HG03520 (cell line): ENCODE results near the gene ARRDC5.
"Not testable (repeated sequence)": the region's sequence is repeated elsewhere in the genome, so short reads cannot be mapped to it uniquely, and the experiment has no call there.

ENCODE experiments used
- ATAC-seq: cut with Tn5 transposase; IDR thresholded peaks from one replicate; pipeline ENCODE4 v1.9.1; 2021; ENCODE audit warnings: mild to moderate bottlenecking, moderate library complexity; ENCODE audit not compliant: unreplicated experiment

Gene ARRDC5

DNA sequence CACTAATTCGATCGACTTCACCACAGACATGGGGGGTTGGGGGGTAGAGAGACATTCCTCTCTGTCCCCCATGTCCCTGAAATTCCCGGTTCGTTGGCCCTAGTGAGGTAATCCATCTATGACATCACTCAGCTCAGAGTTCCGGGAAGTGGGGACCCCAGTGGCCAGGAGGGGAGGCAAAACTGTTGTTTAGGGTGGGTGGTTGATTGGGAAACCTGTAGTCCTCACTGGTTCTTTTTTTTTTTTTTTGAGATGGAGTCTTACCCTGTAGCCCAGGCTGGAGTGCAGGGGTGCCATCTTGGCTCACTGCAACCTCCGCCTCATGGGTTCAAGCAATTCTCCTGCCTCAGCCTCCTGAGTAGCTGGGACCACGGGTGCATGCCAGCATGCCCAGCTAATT is at the start of gene ARRDC5:
TSS of gene ARRDC5 (minus strand) at position 101 of the 400 bp plus-strand sequence. CDS start at position 30, 71 bp downstream.
- no peak for ATAC-seq

DNA sequence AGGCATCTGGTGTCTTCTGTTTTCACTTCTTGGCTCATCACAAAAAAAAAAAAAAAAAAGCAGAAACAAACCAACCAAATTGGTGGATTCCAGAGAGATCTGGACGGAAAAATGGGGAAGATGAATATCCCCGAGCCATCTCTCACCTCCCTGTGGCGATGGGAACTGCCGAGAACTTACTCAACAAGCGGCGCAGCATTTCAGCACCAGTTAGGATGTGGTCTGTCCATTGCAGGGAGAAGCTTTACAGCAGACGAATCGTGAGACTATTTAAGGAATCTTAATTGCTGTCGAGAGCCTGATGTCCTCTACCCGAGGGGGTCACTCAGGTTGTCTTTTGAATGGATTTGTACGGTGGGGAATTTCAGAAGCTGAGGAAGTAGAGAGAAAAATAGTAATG is 49.0 kb upstream of the ARRDC5 start:
- no peak for ATAC-seq

DNA sequence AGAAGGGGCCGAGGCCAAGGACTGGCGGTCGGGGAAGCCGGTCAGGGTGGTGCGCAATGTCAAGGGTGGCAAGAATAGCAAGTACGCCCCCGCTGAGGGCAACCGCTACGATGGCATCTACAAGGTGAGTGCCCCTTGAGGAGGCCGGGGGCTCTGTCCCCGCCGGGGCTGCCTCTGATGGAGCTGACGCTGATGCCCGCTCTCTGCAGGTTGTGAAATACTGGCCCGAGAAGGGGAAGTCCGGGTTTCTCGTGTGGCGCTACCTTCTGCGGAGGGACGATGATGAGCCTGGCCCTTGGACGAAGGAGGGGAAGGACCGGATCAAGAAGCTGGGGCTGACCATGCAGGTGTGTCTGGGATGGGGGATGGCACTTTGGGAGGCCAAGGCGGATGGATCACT is 48.0 kb upstream of the ARRDC5 start:
- ATAC-seq: not testable (repeated sequence)

DNA sequence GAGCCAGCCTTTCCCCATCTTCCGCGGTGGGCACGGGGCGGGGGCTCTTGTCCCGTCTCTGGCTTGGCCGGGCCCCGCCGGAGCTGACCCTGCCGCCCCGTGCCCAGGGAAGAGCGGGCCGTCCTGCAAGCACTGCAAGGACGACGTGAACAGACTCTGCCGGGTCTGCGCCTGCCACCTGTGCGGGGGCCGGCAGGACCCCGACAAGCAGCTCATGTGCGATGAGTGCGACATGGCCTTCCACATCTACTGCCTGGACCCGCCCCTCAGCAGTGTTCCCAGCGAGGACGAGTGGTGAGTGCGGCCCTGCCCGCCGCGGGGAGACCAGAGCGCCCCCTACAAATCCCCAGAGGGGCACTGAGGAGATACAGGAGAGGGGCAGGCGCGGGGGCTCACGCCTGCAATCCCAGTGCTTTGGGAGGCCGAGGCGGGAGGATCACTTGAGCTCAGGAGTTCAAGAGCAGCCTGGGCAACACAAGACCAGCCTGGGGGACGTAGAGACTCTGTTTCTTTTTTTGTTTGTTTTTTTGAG is 39.0 kb upstream of the ARRDC5 start:
- not testable (repeated sequence) for ATAC-seq

DNA sequence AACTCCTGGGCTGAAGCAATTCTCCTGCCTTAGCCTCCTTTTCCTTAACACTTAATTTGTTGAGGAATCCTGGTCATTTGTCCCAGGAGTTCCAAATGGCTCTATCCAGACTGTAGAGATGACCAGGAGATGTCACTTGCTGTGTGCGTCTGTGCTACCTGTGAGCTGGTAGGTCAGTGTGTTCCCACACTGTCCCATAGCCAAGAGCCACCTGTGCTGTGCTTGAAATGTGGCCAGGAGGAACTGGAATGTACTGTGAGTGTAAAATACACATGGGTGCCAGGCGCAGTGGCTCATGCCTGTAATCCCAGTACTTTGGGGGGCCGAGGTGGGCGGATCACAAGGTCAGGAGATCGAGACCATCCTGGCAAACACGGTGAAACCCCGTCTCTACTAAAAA is 36.8 kb upstream of the ARRDC5 start:
- no peak for ATAC-seq

DNA sequence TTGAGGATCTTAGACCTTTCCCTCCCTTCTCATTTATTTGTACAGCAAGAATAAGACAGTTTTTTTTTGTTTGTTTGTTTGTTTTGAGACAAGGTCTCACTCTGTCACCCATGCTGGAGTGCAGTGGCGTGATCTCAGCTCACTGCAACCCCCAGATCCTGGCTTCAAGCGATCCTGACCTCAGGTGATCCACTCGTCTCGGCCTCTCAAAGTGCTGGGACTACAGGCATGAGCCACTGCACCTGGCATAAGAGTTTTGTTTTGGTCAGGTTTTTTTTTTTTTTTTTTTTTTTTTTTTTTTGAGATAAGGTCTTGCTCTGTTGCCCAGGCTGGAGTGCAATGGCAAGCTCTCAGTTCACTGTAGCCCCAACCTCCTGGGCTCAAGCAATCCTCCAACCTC is 35.8 kb upstream of the ARRDC5 start:
- ATAC-seq: not testable (repeated sequence)

DNA sequence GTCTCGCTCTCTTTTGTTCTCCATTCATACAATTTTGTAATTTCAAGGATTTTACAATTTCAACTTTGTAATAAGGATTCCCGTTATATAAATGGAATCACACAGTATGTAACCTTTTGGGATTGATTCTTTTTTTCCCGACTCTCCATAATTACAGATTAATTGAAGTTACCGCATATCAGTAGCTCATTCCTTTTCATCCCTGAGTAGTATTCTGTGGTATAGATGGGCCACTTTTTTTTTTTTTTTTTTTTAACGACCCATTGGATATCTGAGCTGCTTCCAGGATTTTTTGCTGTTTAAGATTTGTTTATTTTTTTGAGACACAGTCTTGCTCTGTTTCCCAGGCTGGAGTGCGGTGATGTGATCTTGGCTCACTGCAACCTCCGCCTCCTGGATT is 34.4 kb upstream of the ARRDC5 start:
- ATAC-seq: no peak

DNA sequence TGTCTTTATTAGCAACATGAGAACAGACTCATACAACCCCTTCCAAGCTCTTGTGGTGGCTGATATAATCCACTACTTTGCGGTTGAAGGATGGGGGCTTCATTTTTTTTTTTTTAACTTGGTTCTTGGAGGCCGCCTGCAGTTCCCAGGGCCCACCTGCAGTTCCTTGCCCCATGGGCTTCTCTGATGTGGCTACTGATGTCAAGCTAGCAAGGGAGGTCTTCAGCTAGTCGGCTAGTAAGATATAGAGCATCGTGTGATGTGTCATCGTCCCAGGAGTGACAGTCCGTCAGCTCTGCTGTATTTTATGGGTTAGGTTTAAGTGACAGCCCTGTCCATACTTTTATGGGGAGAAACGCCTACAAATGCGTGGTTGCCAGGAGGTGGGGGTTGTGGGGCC is 32.7 kb upstream of the ARRDC5 start:
- no peak for ATAC-seq

DNA sequence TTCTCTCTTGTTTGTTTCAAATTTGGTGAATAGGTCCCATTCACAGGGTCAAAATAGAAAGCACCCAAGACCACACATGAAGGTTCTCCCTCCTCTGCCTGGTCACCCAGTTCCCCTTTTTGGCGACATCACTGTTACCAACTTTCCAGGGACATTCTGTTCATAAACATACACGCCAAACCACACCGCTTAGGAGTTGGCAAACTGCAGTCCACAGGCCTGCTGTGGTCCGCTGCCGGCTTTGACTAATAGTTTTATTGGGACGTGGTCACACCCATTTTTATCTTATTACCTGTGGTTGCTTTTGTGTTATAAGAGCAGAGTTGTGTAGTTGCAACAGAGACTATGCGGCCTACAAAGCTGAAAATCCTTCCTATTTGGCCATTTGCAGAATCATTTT is 30.8 kb upstream of the ARRDC5 start:
- ATAC-seq: no peak

DNA sequence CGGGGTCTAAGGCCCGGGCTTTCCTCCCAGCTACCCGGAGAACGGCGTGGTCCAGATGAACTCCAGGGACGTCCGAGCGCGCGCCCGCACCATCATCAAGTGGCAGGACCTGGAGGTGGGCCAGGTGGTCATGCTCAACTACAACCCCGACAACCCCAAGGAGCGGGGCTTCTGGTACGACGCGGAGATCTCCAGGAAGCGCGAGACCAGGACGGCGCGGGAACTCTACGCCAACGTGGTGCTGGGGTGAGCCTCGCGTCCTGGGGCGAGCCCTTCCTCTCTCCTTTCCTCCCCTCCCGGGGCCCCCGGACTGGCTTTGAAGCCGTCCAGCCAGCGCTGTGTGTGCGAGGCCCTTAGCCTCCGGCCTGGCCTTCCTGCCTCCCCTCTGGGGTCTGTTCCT is 30.0 kb upstream of the ARRDC5 start:
- no peak for ATAC-seq

DNA sequence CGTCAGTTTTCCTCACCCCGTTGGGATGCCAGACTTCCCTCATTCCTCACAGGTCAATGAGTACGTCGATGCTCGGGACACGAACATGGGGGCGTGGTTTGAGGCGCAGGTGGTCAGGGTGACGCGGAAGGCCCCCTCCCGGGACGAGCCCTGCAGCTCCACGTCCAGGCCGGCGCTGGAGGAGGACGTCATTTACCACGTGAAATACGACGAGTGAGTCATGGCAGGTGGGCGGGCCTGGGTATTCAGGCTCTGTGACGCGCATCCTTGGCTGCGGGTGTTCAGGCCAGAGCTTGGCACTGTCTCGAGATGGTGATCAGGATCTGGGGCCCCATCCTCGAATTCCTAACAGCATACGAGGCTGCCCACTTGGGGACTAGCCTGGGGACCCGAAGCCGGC is 28.0 kb upstream of the ARRDC5 start:
- ATAC-seq: no peak

DNA sequence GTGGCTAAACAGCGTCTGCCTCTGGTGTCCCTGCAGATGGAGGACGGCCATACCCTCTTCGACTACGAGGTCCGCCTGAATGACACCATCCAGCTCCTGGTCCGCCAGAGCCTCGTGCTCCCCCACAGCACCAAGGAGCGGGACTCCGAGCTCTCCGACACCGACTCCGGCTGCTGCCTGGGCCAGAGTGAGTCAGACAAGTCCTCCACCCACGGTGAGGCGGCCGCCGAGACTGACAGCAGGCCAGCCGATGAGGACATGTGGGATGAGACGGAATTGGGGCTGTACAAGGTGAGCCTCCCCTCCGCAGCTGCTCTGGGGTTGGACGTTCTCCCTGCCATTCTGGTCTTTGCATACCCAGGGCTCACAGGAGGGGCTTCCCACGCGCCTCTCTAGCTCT is 26.5 kb upstream of the ARRDC5 start:
- ATAC-seq: no peak

DNA sequence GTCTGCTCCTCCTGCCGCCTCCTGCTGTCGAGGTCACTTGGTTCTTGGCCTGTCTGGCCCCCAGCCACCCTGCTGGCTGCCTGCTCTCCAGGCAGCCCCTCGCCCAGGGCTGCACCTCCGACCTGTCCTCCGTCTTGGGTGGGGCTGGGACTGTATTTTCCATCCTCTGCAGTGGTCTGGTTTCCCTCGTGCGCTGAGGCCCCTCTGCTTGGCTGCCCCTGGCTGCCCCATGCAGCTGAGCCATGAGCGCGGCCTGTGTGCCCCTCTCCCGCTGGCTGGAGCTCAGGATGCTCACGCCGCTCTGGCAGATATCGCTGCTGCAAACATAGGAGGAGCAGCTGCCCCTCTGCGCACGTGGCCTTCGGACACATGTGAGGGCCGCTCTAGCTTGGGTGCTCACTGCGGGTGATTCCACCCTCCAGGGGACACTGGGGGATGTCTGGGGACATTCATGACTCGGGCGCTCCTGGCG is 20.6 kb upstream of the ARRDC5 start:
- no peak for ATAC-seq

DNA sequence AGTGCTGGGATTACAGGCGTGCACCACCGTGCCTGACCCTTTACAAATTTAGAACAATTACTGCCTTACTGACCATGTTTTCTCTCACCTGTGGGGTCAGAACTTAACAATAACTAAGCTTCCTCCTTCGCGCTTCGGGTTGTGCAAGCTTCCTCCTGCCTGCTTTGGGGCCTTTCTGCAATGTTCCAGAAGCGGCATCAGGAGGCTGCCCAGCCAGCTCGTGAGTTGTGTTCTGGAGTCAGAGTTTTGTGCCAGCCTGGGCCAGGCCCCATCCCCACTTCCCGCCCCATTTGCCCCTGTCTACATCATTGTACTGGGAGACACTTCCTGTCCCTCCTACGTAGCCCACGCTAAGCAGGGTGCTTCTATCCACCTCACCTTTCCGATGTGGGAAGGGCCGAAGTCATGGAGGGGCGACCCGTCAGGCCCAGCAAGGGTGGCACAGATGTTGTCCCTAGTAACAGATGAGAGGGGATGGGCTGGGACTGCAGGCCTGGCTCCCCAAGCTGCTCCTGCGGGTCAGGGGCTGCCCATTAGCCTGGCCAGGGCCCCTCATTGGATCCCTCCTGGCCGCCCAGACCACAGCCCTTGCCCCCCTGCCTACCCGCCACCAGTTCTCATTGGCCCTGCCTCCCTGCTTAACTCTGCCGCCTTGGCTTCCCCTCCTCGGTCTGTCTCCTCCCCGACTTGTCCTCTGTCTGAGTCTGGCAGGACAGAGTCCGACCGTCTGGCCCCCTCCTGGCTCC is 20.0 kb upstream of the ARRDC5 start:
- ATAC-seq: no peak

DNA sequence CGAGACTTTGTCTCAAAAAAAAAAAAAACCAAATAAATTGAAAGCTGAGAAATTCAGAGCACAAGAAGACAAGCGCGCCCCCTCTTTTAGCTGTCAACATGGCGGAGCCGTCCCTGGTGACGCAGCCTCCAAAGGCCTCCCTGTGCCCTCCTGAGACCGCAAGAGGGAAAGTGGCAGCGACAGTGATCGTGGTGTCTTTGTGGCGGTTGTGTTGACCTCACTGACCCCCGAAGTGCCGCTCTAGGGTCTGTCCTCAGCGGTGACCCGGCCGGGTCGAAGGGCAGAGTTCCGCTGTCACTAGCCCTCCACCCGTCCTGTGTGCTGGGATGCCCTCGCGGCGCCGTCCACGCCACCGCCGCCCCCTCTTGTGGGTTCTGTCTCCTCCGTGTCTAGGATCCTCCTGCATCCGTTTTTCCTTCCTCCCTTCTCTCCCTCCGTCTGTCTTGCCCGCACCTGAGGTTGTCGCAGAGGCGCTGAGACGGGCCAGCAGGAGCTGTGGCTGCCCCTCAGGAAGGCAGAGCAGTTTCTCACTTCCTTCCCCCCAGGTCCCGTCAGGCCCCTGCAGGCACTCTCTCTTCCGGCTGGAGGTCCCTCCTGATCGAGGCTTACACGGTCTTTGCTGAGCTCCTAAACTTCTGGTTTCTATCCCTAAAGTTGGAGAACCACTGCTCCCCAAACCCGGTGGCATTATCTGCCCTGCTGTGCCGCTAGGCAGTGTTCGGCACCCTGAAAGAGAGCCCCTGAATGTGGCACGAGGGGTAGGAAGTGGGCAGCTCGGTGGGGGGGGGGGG is 13.8 kb upstream of the ARRDC5 start:
- no peak for ATAC-seq

DNA sequence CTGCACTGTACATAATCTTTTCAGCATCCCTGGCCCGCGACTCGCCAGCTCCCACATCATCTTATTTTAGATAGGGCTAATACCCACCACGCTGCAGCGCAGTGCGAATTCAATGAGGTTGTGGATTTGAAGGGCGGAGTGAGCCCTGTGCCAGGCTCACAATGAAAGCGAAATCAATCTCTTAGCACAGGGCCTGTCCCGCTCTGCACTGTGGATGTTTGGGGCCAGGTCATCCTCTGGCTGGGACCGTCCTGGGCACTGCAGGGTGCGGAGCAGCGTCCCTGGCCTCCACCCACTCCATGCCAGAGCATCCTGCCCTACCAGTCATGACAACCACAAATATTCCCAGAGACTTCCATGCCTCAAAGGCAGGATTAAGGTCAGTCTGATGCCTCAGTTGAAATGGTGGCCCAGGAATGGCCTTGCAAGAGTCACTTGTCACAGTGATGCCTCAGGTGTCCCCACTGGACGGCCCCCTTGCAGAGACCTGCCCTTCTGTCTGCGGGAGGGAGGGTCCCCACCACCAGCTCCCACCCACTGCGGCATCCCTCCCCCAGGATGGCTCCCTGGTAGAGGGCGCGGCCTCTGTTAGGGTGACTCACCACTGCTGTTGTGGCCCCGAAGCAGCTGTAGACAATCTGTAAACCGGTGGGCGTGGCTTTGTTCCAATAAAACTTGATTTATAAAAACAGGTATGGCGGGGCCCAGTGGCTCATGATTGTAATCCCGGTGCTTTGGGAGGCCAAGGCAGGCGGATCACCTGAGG is 12.2 kb upstream of the ARRDC5 start:
- ATAC-seq: no peak

DNA sequence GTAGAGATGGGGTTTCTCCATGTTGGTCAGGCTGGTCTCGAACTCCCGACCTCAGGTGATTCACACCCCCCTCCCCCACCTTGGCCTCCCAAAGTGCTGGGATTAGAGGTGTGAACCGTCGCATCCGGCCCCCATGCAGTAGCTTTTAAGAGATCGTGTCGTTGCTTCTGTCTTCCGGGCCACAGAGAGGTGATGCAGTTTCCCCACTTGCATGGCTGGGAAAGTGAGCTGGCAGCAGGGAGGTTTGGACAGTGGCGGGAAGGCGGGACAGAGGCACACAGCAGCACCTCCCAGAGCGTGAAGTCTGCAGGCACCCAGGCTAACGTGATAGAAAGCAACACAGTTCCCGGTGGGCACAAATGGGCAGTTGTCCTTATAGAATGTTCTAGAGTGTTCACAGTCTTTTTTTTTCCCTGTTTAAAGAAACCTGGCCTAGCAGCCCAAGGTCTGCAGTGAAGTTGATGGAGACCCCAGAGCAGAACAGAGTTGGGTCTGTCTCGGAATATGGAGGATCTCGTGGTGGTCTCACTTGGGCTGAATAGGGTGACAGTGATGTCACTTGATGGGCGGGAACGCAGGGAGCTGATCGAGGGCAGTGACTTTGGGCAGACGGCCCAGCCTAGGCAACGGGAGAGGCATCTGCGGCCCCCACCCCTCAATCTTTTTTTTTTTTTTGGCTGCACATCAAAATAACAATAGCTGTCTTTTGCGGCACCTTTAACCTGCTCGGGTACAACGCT is 11.5 kb upstream of the ARRDC5 start:
- no peak for ATAC-seq

DNA sequence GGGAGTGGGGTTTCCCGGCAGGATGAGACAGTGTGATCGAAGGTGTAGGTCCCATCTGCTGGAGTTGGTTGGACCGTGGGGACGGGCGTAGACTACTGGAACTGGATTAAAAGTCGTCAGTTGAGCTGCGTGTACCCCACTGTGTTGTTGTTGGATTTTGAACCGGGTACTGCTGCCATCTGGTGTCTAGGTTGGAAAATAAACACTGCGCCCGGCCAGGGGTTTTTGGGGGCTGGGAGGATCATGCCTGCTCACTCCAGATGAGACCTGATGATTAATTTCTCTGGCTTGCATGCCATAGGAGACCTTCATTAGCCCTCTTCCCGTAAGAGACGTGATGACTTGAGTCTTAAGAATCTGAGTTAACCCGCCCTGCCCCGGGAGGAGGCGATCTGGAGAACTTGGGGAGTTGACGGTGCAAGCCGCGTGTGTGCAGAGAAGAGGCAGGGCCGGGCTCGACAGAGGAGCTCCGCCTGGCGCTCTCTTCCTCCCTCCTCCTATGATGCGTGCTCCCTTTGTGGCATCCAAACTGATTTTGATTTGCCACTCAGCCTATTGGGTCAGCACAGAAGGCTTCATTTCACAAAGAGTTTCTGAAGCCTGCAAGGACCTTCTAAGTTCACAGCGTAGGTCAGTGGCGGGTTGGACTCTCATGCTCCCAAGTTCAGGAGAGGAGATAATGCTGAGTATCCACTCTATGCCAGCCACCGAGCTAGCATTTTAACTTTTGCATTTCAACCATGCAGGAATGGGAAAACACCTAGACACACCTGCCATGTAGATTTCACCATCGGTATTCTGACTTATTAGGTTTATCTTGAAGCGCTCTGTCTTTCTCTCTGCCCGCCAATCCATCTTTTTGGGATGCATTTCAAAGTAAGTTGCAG is 9.3 kb upstream of the ARRDC5 start:
- ATAC-seq: no peak

DNA sequence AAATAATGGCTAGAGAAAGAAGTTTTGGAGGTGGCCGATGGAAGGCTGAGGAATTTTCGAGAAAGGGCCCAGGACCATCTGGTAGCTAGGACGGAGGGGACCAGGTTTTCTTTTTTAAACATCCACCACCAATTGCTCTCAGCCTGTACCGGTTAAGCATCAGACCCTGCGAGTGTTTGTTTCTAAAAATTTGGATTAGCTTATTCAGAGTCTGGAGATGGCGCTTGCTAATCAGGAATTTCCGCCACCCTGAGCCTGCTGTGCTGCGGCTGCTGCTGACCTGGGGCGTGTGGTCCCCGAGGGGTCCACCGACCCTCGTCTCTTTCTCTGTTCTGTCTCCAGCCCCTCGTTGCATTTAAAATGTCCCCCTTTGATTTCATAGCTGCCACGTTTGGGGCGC is 8.6 kb upstream of the ARRDC5 start:
- no peak for ATAC-seq
